Measurements from ENCODE around the gene PRRC2B.
"Not testable (repeated sequence)": the region's sequence is repeated elsewhere in the genome, so short reads cannot be mapped to it uniquely, and the experiment has no call there.

The PRRC2B gene

GRCh38 chr9:131539223-131539923 is 145.5 kb downstream of the PRRC2B start:
- DNase-seq (ENCODE audit: low read depth): no peak

- no peak for DNase-seq (ENCODE audit: low read depth)
These were observed 149.3 kb downstream of the PRRC2B start for GRCh38 chr9:131543141-131543540.

DNA sequence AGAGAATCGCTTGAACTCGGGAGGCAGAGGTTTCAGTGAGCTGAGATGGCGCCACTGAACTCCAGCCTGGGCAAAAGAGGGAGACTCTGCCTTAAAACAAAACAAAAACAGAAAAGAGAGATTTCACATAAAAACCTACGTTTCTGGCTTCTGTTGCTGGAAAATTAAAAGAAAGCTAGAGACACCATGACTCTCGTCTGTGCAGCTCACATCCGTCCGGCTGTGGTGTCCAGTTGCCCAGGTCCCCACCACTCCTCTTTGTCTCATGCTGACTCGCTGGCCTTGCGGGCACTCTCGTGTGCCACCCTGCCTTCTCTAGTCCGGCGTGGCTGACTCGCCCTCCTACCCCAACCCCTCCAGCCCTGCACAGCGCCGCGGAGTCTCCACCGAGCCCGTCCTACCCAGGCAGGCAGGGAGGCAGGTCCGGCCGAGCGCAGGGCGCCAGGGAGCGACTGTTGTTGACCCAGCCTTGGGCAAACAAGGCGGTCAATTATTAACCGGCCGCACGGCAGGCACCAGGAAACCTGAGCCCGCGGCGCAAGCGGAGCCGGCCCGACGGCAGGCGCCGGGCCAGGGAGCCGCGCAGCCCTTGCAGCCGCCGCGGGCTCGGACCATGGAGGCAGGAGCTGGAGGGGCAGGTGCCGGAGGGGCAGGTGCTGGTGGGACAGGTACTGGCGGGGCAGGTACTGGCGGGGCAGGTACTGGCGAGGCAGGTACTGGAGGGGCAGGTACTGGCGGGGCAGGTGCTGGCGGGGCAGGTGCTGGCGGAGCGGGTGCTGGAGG is 151.3 kb downstream of the PRRC2B start, which contains the start of gene PRRT1B:
TSS of gene PRRT1B (plus strand) at position 521 of the 783 bp plus-strand sequence. CDS start at position 614, 93 bp downstream.
- no peak for DNase-seq (ENCODE audit: low read depth)

GRCh38 chr9:131545786-131546335 is 152.0 kb downstream of the PRRC2B start:
- DNase-seq (ENCODE audit: low read depth): no peak

- no peak for DNase-seq (ENCODE audit: low read depth)
These were observed 152.6 kb downstream of the PRRC2B start for GRCh38 chr9:131546336-131547084.

GRCh38 chr9:131549186-131549585 is 155.3 kb downstream of the PRRC2B start:
- DNase-seq (ENCODE audit: low read depth): not testable (repeated sequence)

All from activated T-cell treated with anti-CD3 and anti-CD28 coated beads for 24 hours (primary cell).